ENCODE results near the gene RNF133. TPM values are rescaled to one million over a fixed set of nuclear protein-coding genes. Genes with fewer than 3 reads are reported as not detected.

The RNF133 gene
- under 1 TPM in 6 of 8 experiments, not detected in 2; 0.16 to 0.78 (median 0.33) TPM for total RNA-seq

- no peak within 1 kb of the TSS for H3K4me3 ChIP-seq
- ATAC-seq (replicated peaks in 6 of 8) = no peak
- no peak within 1 kb of the TSS for H3K27ac ChIP-seq
- H3K4me1 ChIP-seq (replicated peaks in 1 of 2) = peaks cover 0 to 9% of the 10 kb centered on the region in 2 donors
- in situ Hi-C loops (cut with MboI; ENCODE audit: low pct_unique_long_range_greater_than_20kb in 2 of 9, low sequenced_read_pairs in 9 of 9, unreplicated experiment in 9 of 9) = no loop called here
Observed at GRCh38 chr7:122699017-122699416, at the start of gene RNF133. TSS of gene RNF133 (minus strand) at chr7:122699117. CDS start at chr7:122698918, 199 bp downstream.

- no peaks in the 10 kb centered on the region for H3K4me1 ChIP-seq (replicated peaks in 1 of 2)
- WGBS, 10 experiments = 0 to 100% (median 60%) methylated on average over 1 to 2 of the region's 2 CpGs; no CpG with 5 or more reads in 3 of the 10 experiments
- no peak for ATAC-seq (replicated peaks in 6 of 8)
- no peak overlapping the region for H3K27ac ChIP-seq
- in situ Hi-C loops (cut with MboI; ENCODE audit: low pct_unique_long_range_greater_than_20kb in 2 of 9, low sequenced_read_pairs in 9 of 9, unreplicated experiment in 9 of 9) = no loop called here
- H3K4me3 ChIP-seq = no peak overlapping the region
Observed at GRCh38 chr7:122748195-122748594, 49.3 kb upstream of the RNF133 start.

DNA sequence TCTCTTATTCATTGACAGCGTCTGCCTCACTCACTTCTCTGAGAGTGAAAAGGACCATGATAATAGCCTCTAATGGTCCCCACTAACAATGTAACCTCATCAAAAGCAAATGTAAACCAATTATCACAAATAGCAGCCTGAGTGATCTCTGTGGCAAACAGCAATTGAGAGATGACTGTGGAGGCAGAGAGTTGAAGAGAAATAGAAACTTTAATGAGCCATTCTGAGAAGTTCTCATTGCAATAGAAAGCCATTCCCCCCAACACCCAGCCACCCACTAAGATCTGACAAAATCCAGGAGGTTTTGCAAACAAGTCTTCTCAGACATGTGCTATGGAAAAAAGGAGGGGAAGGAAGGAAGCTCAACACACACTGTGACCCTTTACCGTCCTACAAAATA is 48.0 kb upstream of the RNF133 start:
- no peak overlapping the region for H3K27ac ChIP-seq
- no peaks in the 10 kb centered on the region for H3K4me1 ChIP-seq (replicated peaks in 1 of 2)
- no peak for ATAC-seq (replicated peaks in 6 of 8)
- 0 to 70% (median 25%) methylated on average over 1 to 2 of the region's 2 CpGs; no CpG with 5 or more reads in 1 of the 10 experiments for WGBS, 10 experiments
- in situ Hi-C loops (cut with MboI; ENCODE audit: low pct_unique_long_range_greater_than_20kb in 2 of 9, low sequenced_read_pairs in 9 of 9, unreplicated experiment in 9 of 9) = no loop called here
- no peak overlapping the region for H3K4me3 ChIP-seq

GRCh38 chr7:122743211-122743610 is 44.3 kb upstream of the RNF133 start:
- peak in 1 of 8 experiments; percentile 76 for ATAC-seq (replicated peaks in 6 of 8)
- in situ Hi-C loops (cut with MboI; ENCODE audit: low pct_unique_long_range_greater_than_20kb in 2 of 9, low sequenced_read_pairs in 9 of 9, unreplicated experiment in 9 of 9) = no loop called here
- Histone ChIP-seq H3K4me3 (no peak overlapping the region), H3K27ac (no peak overlapping the region), H3K4me1 (replicated peaks in 1 of 2) (no peaks in the 10 kb centered on the region)

GRCh38 chr7:122738947-122739346 is 40.0 kb upstream of the RNF133 start:
- no peak overlapping the region for H3K27ac ChIP-seq
- no peaks in the 10 kb centered on the region for H3K4me1 ChIP-seq (replicated peaks in 1 of 2)
- 20 to 80% (median 54%) methylated on average over 1 to 2 of the region's 2 CpGs; no CpG with 5 or more reads in 2 of the 10 experiments for WGBS, 10 experiments
- H3K4me3 ChIP-seq = no peak overlapping the region
- in situ Hi-C loops (cut with MboI; ENCODE audit: low pct_unique_long_range_greater_than_20kb in 2 of 9, low sequenced_read_pairs in 9 of 9, unreplicated experiment in 9 of 9) = no loop called here
- ATAC-seq (replicated peaks in 6 of 8) = peak in 1 of 8 experiments; percentile 65

DNA sequence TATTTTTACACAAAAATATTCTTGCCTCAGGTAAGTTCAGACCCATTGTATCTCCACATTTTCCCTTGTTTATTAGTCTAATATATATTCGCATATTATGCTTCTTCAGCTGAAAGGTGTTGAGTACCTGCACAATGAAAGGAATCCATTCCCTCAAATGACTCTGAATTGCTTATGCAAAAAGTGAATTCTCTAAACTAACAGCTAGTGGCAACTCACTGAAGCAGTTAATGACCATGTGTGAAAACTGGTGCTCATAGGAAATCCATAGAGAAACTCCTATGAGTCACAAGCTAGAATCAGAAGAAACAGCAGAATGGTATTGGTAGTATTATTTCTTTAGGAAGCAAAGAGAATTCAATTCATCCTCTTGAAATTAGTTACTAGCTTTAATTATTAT is 37.3 kb upstream of the RNF133 start:
- in situ Hi-C loops (cut with MboI; ENCODE audit: low pct_unique_long_range_greater_than_20kb in 2 of 9, low sequenced_read_pairs in 9 of 9, unreplicated experiment in 9 of 9) = no loop called here
- H3K4me1 ChIP-seq (replicated peaks in 1 of 2) = no peaks in the 10 kb centered on the region
- no peak overlapping the region for H3K4me3 ChIP-seq
- H3K27ac ChIP-seq = no peak overlapping the region
- 40 to 86% (median 80%) methylated on average over 1 of the region's 1 CpG; no CpG with 5 or more reads in 4 of the 10 experiments for WGBS, 10 experiments
- no peak for ATAC-seq (replicated peaks in 6 of 8)

GRCh38 chr7:122727759-122728158 is 28.8 kb upstream of the RNF133 start:
- 0 to 100% (median 80%) methylated on average over 1 of the region's 1 CpG; no CpG with 5 or more reads in 1 of the 10 experiments for WGBS, 10 experiments
- no peak for ATAC-seq (replicated peaks in 6 of 8)
- Histone ChIP-seq H3K27ac (no peak overlapping the region), H3K4me1 (replicated peaks in 1 of 2) (no peaks in the 10 kb centered on the region), H3K4me3 (no peak overlapping the region)
- in situ Hi-C loops (cut with MboI; ENCODE audit: low pct_unique_long_range_greater_than_20kb in 2 of 9, low sequenced_read_pairs in 9 of 9, unreplicated experiment in 9 of 9) = no loop called here

DNA sequence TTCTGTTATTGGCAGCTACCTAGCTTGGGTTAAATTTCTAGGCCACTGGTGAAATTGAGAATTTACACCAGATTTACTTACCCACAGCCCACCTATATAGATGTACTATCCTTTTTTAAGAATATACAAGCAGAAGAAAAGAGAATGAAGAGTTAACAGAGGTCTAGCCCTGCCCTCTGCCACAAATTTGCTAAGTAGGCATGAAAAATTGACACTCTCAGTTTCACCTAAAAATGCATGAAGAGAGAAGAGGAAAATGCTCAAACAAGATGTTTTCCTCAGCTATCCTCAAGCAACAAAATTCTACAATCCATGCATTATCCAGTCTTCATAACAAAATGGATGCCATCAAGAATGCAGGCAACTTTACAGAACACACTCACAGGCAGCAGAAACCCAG is 28.4 kb upstream of the RNF133 start:
- Histone ChIP-seq H3K4me1 (replicated peaks in 1 of 2) (no peaks in the 10 kb centered on the region), H3K4me3 (no peak overlapping the region), H3K27ac (no peak overlapping the region)
- in situ Hi-C loops (cut with MboI; ENCODE audit: low pct_unique_long_range_greater_than_20kb in 2 of 9, low sequenced_read_pairs in 9 of 9, unreplicated experiment in 9 of 9) = no loop called here
- ATAC-seq (replicated peaks in 6 of 8) = no peak

DNA sequence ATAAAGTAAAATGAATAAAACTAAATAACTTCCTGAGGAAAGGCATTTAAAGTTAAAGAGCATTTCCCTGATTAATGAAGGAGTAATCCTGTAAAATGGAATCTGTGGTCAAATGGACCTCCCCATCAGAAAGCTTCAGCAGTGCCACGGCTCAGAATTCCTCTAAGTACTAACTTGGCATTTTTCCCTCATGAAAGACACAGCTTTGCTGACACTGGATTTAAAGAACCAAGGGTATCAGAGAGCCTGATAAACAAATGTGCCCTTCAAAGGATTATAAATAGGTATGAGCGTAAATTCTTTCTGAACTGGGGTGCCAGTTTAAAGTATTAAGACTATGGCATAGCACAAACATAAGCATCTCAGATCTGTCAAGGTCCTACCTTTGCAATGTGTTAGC is 28.0 kb upstream of the RNF133 start:
- 0 to 100% (median 94%) methylated on average over 1 to 2 of the region's 2 CpGs; no CpG with 5 or more reads in 3 of the 10 experiments for WGBS, 10 experiments
- no peak overlapping the region for H3K27ac ChIP-seq
- H3K4me1 ChIP-seq (replicated peaks in 1 of 2) = no peaks in the 10 kb centered on the region
- H3K4me3 ChIP-seq = no peak overlapping the region
- ATAC-seq (replicated peaks in 6 of 8) = no peak
- in situ Hi-C loops (cut with MboI; ENCODE audit: low pct_unique_long_range_greater_than_20kb in 2 of 9, low sequenced_read_pairs in 9 of 9, unreplicated experiment in 9 of 9) = no loop called here

GRCh38 chr7:122724366-122724765 is 25.4 kb upstream of the RNF133 start:
- WGBS, 10 experiments = 45 to 100% (median 81%) methylated on average over 1 to 4 of the region's 4 CpGs
- Histone ChIP-seq H3K27ac (no peak overlapping the region), H3K4me1 (replicated peaks in 1 of 2) (no peaks in the 10 kb centered on the region), H3K4me3 (no peak overlapping the region)
- ATAC-seq (replicated peaks in 6 of 8) = no peak
- in situ Hi-C loops (cut with MboI; ENCODE audit: low pct_unique_long_range_greater_than_20kb in 2 of 9, low sequenced_read_pairs in 9 of 9, unreplicated experiment in 9 of 9) = no loop called here

GRCh38 chr7:122719010-122719578 is 20.2 kb upstream of the RNF133 start:
- Histone ChIP-seq H3K4me3 (no peak overlapping the region), H3K27ac (no peak overlapping the region), H3K4me1 (replicated peaks in 1 of 2) (no peaks in the 10 kb centered on the region)
- in situ Hi-C loops (cut with MboI; ENCODE audit: low pct_unique_long_range_greater_than_20kb in 2 of 9, low sequenced_read_pairs in 9 of 9, unreplicated experiment in 9 of 9) = no loop called here
- 0 to 83% (median 60%) methylated on average over 1 to 4 of the region's 4 CpGs; no CpG with 5 or more reads in 3 of the 10 experiments for WGBS, 10 experiments
- no peak for ATAC-seq (replicated peaks in 6 of 8)

- ATAC-seq (replicated peaks in 6 of 8) = no peak
- 10 to 100% (median 82%) methylated on average over 1 to 6 of the region's 6 CpGs for WGBS, 10 experiments
- H3K4me1 ChIP-seq (replicated peaks in 1 of 2) = no peaks in the 10 kb centered on the region
Observed at GRCh38 chr7:122717356-122718089, 18.6 kb upstream of the RNF133 start.

DNA sequence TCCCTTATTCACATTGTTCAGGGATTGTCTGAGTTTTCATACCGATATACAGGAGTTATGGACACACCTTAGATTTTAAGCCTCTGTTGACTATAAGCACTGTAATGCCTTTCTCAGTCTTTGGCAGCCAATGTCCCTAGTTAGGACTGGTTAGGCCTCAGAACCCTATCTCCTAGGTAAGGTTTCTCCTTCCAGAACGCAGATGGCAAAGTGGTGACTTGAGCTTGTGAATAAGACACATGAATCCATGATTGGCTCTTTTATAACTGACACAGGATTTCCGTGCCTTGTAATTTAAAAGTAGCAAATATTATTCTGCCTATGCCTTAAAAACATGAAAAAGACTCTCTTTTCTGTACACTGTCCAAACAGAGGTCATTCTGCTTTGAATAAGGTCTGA is 16.3 kb upstream of the RNF133 start:
- in situ Hi-C loops (cut with MboI; ENCODE audit: low pct_unique_long_range_greater_than_20kb in 2 of 9, low sequenced_read_pairs in 9 of 9, unreplicated experiment in 9 of 9) = no loop called here
- 0 to 96% (median 81%) methylated on average over 1 to 3 of the region's 3 CpGs for WGBS, 10 experiments
- H3K4me3 ChIP-seq = no peak overlapping the region
- H3K27ac ChIP-seq = no peak overlapping the region
- ATAC-seq (replicated peaks in 6 of 8) = no peak
- H3K4me1 ChIP-seq (replicated peaks in 1 of 2) = no peaks in the 10 kb centered on the region

More at GRCh38 chr7:122717356-122718089, 18.6 kb upstream of the RNF133 start:
- no peak overlapping the region for H3K4me3 ChIP-seq
- no peak overlapping the region for H3K27ac ChIP-seq
- in situ Hi-C loops (cut with MboI; ENCODE audit: low pct_unique_long_range_greater_than_20kb in 2 of 9, low sequenced_read_pairs in 9 of 9, unreplicated experiment in 9 of 9) = no loop called here

DNA sequence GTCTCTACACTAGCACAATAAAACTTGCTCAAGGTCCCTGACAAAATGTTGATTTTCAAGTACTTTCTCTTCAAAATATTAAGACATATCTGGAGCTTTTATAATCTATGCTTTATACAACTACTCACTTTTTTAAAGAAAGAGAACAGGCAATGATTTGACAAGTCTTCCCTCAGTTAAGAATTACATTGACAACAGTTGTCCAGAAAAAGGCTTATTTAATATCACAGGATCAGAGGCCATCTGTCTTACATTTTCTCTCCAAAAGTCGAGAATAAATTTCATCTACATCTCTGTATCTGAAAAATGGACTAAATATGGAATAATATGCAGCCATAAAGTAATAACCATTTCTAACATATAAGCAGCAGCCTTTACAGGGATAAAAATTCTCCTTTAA is 12.0 kb upstream of the RNF133 start:
- 0 to 73% (median 33%) methylated on average over 1 of the region's 1 CpG; no CpG with 5 or more reads in 3 of the 10 experiments for WGBS, 10 experiments
- ATAC-seq (replicated peaks in 6 of 8) = no peak
- in situ Hi-C loops (cut with MboI; ENCODE audit: low pct_unique_long_range_greater_than_20kb in 2 of 9, low sequenced_read_pairs in 9 of 9, unreplicated experiment in 9 of 9) = no loop called here
- peaks cover 0 to 4% of the 10 kb centered on the region in 2 donors for H3K4me1 ChIP-seq (replicated peaks in 1 of 2)
- no peak overlapping the region for H3K4me3 ChIP-seq
- no peak overlapping the region for H3K27ac ChIP-seq

All from motor neuron (in vitro differentiated cells).